Panc1 (cell line): ENCODE data around the gene WNT9A.

ENCODE experiments used
- CTCF ChIP-seq: fragments of 450-650 bp; IDR thresholded peaks from 2 replicates; pipeline ENCODE4 v1.5.1; 2017; ENCODE audit warnings: mild to moderate bottlenecking
- TCF7L2 ChIP-seq: IDR thresholded peaks from 2 replicates; pipeline ENCODE4 v1.6.1; 2011; ENCODE audit warnings: mild to moderate bottlenecking, low read depth, low read length, inconsistent platforms

- TF ChIP-seq CTCF, result no peak
- TF ChIP-seq TCF7L2, result no peak
These were observed 13.0 kb downstream of the WNT9A start for GRCh38 chr1:227934476-227935313.
